Hepatocyte (in vitro differentiated cells): Measurements from ENCODE around the gene FAM78A.

ENCODE experiments used
- CTCF ChIP-seq: fragments of 200-600 bp; sonication (generic); IDR thresholded peaks from 2 replicates; pipeline ENCODE4 v1.5.1; 2016; ENCODE audit warnings: antibody characterized with exemption, mild to moderate bottlenecking; ENCODE audit not compliant: poor library complexity
- EZH2 ChIP-seq: fragments of 200-600 bp; sonication (generic); IDR thresholded peaks from 2 replicates; pipeline ENCODE4 v1.6.1; 2016; ENCODE audit warnings: antibody characterized with exemption, mild to moderate bottlenecking, borderline replicate concordance
- EZH2phosphoT487 ChIP-seq: fragments of 200-600 bp; sonication (generic); IDR thresholded peaks from one replicate; pipeline ENCODE4 v1.6.1; 2018; ENCODE audit warnings: antibody characterized with exemption, mild to moderate bottlenecking, low read depth, moderate library complexity; ENCODE audit not compliant: unreplicated experiment, severe bottlenecking

- TF ChIP-seq CTCF = no peak
- peak; percentile 54 for TF ChIP-seq EZH2
- TF ChIP-seq EZH2phosphoT487 = peak; percentile 56
Observed at GRCh38 chr9:131276094-131276888, at the start of gene FAM78A.
